HCT116 (cell line): ENCODE measurements around the gene MNDA.

Experiments
- CBX3 ChIP-seq: IDR thresholded peaks from 2 replicates; pipeline ENCODE4 v1.6.1; 2012; ENCODE audit warnings: low read depth
- CTCF ChIP-seq, 3 experiments: fragments of 200-600 bp in 1 of 3; sonication (generic) in 1 of 3; IDR thresholded peaks in 2 of 3; conservative IDR thresholded peaks in 1 of 3; 2 replicates each; pipeline ENCODE4 v1.5.1; 2012 to 2017; ENCODE audit warnings: low read depth in 2 of 3, low read length in 2 of 3, antibody characterized with exemption in 1 of 3, borderline replicate concordance in 1 of 3, control low read depth in 1 of 3, mild to moderate bottlenecking in 1 of 3, mixed read lengths in 1 of 3, mixed run types in 1 of 3, moderate library complexity in 1 of 3; ENCODE audit not compliant: insufficient read depth in 1 of 3
- EZH2 ChIP-seq: fragments of 200-600 bp; sonication (generic); IDR thresholded peaks from 2 replicates; pipeline ENCODE4 v1.6.1; 2017; ENCODE audit warnings: antibody characterized with exemption, mixed run types
- EZH2phosphoT487 ChIP-seq: fragments of 200-600 bp; IDR thresholded peaks from 2 replicates; pipeline ENCODE4 v1.6.1; 2018; ENCODE audit warnings: antibody characterized with exemption, borderline replicate concordance
- MAX ChIP-seq: IDR thresholded peaks from 2 replicates; pipeline ENCODE4 v1.6.1; 2012
- SRF ChIP-seq: IDR thresholded peaks from 2 replicates; pipeline ENCODE4 v1.6.1; 2012; ENCODE audit warnings: low read depth

GRCh38 chr1:158798531-158798930 lies 32.6 kb upstream of the MNDA start:
- TF ChIP-seq CTCF (IDR thresholded peaks at IDR 0.05 in 2 of 3, conservative IDR thresholded peaks at IDR 0.05 in 1 of 3; ENCODE audit: borderline replicate concordance in 1 of 3, insufficient read depth in 1 of 3, low read depth in 2 of 3, low read length in 2 of 3) = no peak
- TF ChIP-seq MAX = no peak
- no peak for TF ChIP-seq CBX3
- TF ChIP-seq EZH2phosphoT487 = no peak
- TF ChIP-seq EZH2 = no peak
- no peak for TF ChIP-seq SRF
